GM18502 (cell line): ENCODE results near the gene SNAPC2.
"Not testable (repeated sequence)": the region's sequence is repeated elsewhere in the genome, so short reads cannot be mapped to it uniquely, and the experiment has no call there.

Source experiments
- ATAC-seq: cut with Tn5 transposase; IDR thresholded peaks from one replicate; pipeline ENCODE4 v1.9.1; 2021; ENCODE audit warnings: mild to moderate bottlenecking; ENCODE audit not compliant: unreplicated experiment, poor library complexity

The SNAPC2 gene

DNA sequence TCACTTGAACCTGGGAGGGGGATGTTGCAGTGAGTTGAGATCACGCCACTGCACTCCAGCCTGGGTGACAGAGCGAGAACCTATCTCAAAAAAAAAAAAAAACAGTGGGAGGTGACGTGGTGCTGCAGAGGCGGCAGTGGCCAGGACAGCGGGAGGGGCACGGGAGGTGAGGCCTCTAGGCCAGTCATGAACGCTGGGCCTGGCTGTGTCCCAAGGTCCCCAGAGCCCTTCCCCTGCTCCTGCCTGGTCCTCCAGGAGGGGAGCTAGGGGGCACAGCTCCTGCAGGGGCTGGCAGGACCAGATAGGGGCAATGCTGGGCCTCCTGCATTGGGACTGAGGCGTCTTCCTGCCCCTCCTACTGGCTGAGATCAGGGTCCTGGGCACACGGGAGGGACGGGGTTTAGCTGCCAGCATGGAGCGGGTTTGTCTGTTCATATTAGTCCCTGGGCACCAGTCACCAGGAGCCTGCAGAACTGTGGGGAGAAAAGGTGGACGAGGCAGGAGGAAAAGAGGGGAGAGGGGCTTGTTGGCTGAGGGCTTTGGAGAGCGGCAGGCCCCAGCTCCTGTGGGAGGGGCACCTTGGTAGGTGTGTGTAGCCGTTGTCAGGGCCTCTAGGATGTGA is 11.9 kb upstream of the SNAPC2 start:
- no peak for ATAC-seq

GRCh38 chr19:7908742-7909461 is 11.2 kb upstream of the SNAPC2 start:
- no peak for ATAC-seq

GRCh38 chr19:7909471-7910067 is 10.6 kb upstream of the SNAPC2 start:
- no peak for ATAC-seq

- ATAC-seq: no peak
Observed at GRCh38 chr19:7910321-7911161, 9.6 kb upstream of the SNAPC2 start.

- ATAC-seq: no peak
Observed at GRCh38 chr19:7911508-7912143, 8.5 kb upstream of the SNAPC2 start.

- no peak for ATAC-seq
Observed at GRCh38 chr19:7912144-7912696, 7.9 kb upstream of the SNAPC2 start.

DNA sequence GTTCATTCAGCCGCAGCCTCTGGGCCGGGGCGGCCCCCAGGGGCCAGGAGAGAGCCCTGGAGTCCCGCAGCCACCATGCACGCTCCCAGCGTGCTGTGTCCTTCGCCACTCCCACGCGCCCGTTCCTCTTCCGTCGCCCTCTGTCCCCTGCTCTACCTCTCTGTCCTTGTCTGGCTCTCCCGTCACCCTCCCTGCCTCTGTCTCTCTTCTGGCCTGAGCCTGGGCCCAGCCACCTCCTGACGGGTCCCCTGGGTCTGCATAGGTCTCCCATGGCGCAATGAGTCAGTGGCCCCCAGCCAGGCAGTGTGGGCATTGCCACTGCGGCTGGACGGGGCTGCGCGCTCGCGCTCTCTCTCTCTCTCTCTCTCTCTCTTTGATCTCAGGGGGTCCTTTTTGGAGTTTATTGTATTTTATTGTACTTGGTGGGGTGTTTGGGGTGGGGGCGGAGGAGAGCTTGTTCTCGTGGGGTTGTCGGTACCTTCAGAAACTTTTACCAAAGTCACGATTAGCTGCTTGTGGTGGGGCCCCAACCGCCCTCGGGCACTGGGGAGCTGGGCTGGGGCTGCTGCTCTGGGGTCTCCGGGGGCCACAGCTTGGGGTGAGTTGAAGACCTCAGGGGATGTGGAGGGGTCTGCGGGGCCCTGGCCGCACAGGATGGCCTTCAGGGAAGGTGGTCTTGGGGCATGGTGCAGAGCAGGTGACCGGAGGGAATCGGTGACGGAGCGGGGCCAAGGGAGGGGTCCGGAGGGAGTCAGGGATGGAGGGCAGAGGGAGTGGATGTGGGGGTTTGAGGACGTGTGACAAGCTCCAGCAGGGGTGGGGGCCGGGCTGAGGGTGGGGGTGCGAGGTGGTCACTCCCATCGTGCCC is 7.2 kb upstream of the SNAPC2 start:
- no peak for ATAC-seq

- ATAC-seq: no peak
Observed at GRCh38 chr19:7913652-7914051, 6.5 kb upstream of the SNAPC2 start.

- no peak for ATAC-seq
Observed at GRCh38 chr19:7914099-7914498, 6.0 kb upstream of the SNAPC2 start.

DNA sequence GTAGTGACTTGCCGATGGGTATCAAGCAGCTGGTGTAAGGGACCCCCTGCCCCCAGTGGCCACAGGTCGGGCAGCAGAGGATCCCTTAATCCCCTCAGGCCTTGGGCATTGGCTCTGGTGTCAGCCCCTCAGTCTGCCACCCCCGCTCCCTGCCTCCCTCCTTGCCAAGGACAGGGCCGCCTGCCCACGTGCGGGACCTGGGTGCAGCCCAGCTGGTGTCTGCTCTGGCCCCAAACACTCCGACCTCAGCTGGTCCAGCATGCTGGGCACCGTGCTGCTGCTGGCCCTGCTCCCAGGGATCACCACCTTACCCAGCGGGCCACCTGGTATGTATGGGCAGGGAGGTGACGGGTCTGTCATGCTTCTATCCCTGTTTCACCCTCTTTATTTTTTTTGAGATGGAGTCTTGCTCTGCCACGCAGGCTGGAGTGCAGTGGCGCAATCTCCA is 5.5 kb upstream of the SNAPC2 start, which contains the start of gene TGFBR3L:
Gene TGFBR3L (plus strand): TSS at position 233 of the 448 bp plus-strand sequence.
- ATAC-seq: no peak

- ATAC-seq: no peak
Observed at GRCh38 chr19:7915250-7916102, 4.7 kb upstream of the SNAPC2 start.

DNA sequence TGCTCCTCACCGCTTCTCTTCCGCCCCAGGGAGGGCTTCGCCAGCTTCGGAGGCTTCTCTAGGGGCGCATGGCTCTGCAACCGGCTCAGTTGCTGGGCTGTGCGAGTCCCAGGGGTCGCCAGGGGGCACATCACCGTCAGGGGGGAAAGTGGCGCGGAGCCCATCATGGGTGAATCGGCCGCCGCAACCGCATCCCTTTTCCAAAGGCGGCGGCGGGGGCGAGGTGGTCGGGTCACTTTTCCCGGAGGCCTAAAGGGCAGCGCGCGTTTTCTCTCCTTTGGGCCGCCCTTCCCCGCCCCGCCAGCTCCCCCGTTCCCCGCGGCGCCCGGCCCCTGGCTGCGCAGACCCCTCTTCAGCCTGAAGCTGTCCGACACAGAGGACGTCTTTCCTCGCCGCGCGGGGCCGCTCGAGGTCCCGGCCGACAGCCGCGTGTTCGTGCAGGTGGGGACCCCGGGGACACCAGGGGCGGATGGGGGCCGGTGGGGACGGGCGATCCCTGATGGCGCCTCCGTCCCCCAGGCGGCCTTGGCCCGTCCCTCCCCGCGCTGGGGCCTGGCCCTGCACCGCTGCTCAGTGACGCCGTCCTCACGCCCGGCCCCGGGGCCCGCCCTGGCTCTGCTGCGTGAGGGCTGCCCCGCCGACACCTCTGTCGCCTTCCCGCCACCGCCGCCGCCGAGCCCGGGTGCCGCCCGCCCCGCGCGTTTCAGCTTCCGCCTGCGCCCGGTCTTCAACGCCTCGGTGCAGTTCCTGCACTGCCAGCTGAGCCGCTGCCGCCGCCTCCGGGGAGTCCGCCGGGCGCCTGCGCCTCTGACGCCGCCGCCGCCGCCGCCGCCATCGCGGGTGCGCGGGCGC is 3.8 kb upstream of the SNAPC2 start:
- ATAC-seq: no peak

- no peak for ATAC-seq
Observed at GRCh38 chr19:7916955-7917266, 3.2 kb upstream of the SNAPC2 start.

DNA sequence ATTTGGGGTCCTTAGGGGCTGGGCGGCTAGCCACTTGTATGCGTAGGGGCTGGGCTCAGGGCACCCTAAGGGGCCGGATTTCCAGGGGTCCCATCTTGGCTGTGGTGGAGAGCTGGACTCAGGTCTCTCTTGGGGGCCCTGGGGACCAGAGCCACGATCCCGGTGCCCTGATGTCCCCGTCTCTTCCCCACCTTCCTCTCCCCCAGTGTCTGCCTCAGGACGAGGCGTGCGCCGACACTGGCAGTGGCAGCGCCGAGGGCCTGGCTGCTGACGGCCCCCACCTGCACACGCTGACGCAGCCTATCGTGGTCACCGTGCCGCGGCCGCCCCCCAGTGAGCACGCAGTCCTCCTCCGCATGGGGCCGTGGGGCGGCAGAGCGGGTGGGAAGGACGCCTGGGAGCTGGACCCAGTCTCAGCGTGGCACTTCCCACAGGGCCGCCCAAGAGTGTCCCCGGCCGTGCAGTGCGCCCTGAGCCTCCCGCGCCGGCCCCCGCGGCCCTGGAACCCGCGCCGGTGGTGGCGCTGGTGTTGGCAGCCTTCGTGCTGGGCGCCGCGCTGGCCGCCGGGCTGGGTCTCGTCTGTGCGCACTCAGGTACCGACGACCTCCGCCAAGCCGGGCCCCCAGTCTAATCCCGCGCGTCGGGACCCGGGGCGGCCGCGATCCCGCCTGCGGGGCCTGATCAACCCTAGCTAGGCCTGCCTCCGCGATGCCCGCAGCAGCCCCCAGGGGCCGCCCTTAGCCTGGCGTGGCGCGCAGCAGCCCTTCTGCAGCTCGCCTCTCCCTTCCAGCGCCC is 2.7 kb upstream of the SNAPC2 start:
- no peak for ATAC-seq

GRCh38 chr19:7918062-7918614 is 2.0 kb upstream of the SNAPC2 start:
- ATAC-seq: not testable (repeated sequence)
